A673 (cell line): ENCODE measurements around the gene CTPS2.

ENCODE experiments used
- CTCF ChIP-seq: fragments of 300-800, 200-600 bp; sonication (generic); conservative IDR thresholded peaks from 2 replicates; pipeline ENCODE4 v1.5.1; 2017; ENCODE audit warnings: low read depth, mild to moderate bottlenecking, antibody characterized with exemption, low read length, moderate library complexity, mixed read lengths
- EZH2 ChIP-seq: fragments of 200-600 bp; sonication (generic); IDR thresholded peaks from 2 replicates; pipeline ENCODE4 v1.6.1; 2017; ENCODE audit warnings: borderline replicate concordance, low read depth, mild to moderate bottlenecking, mixed read lengths, antibody characterized with exemption, low read length; ENCODE audit not compliant: poor library complexity, severe bottlenecking

GRCh38 chrX:16619024-16619423, 93.4 kb downstream of the CTPS2 start:
- no peak for TF ChIP-seq CTCF
- no peak for TF ChIP-seq EZH2
